Ramos (cell line): ENCODE results near the gene NTRK1.

ENCODE experiments used
- in situ Hi-C: fragments of 300-500 bp; cut with MboI; formaldehyde crosslinking; loops from one replicate; pipeline ENCODE4 v1.14.3; 2022; ENCODE audit warnings: low sequenced_read_pairs; ENCODE audit not compliant: unreplicated experiment

The NTRK1 gene

GRCh38 chr1:156894711-156895454, 34.2 kb downstream of the NTRK1 start:
- in situ Hi-C loops, result no loop called here

- in situ Hi-C loops, result no loop called here
Observed at GRCh38 chr1:156895455-156895812, 34.8 kb downstream of the NTRK1 start.

- in situ Hi-C loops, result no loop called here
Observed at GRCh38 chr1:156895927-156896326, 35.3 kb downstream of the NTRK1 start.

- in situ Hi-C loops, result no loop called here
Observed at GRCh38 chr1:156896490-156897033, 35.9 kb downstream of the NTRK1 start.

- in situ Hi-C loops, result no loop called here
Observed at GRCh38 chr1:156897078-156897825, 36.6 kb downstream of the NTRK1 start.

- in situ Hi-C loops, result no loop called here
Observed at GRCh38 chr1:156898161-156898566, 37.5 kb downstream of the NTRK1 start.

GRCh38 chr1:156898971-156899664, 38.5 kb downstream of the NTRK1 start:
- in situ Hi-C loops, result no loop called here

- in situ Hi-C loops, result no loop called here
Observed at GRCh38 chr1:156899956-156900718, 39.5 kb downstream of the NTRK1 start.

- in situ Hi-C loops, result no loop called here
Observed at GRCh38 chr1:156900896-156901589, 40.4 kb downstream of the NTRK1 start.

- in situ Hi-C loops, result no loop called here
Observed at GRCh38 chr1:156901590-156901900, 40.9 kb downstream of the NTRK1 start.

- in situ Hi-C loops, result no loop called here
Observed at GRCh38 chr1:156901966-156902915, 41.6 kb downstream of the NTRK1 start.

GRCh38 chr1:156903328-156904091, 42.8 kb downstream of the NTRK1 start:
- in situ Hi-C loops, result no loop called here

- in situ Hi-C loops, result no loop called here
Observed at GRCh38 chr1:156904187-156904959, 43.7 kb downstream of the NTRK1 start.

GRCh38 chr1:156905176-156905575, 44.5 kb downstream of the NTRK1 start:
- in situ Hi-C loops, result no loop called here

- in situ Hi-C loops, result no loop called here
Observed at GRCh38 chr1:156905651-156906050, 45.0 kb downstream of the NTRK1 start.

GRCh38 chr1:156906206-156906906, 45.7 kb downstream of the NTRK1 start:
- in situ Hi-C loops, result no loop called here

GRCh38 chr1:156908541-156908940, 47.9 kb downstream of the NTRK1 start:
- in situ Hi-C loops, result no loop called here
